GM12891 (cell line): ENCODE measurements around the gene ALOXE3.

ENCODE experiments used
- POLR2A ChIP-seq: IDR thresholded peaks from 2 replicates; pipeline ENCODE4 v1.6.1; 2011; ENCODE audit warnings: low read depth, low read length, control low read depth
- POLR2AphosphoS5 ChIP-seq: IDR thresholded peaks from 2 replicates; pipeline ENCODE4 v1.6.1; 2011; ENCODE audit warnings: low read depth, low read length, control low read depth
- POU2F2 ChIP-seq: IDR thresholded peaks from 2 replicates; pipeline ENCODE4 v1.6.1; 2011; ENCODE audit warnings: low read depth, mild to moderate bottlenecking, control low read depth, low read length, moderate library complexity
- TAF1 ChIP-seq: IDR thresholded peaks from 2 replicates; pipeline ENCODE4 v1.6.1; 2011; ENCODE audit warnings: low read depth, low read length, control low read depth

DNA sequence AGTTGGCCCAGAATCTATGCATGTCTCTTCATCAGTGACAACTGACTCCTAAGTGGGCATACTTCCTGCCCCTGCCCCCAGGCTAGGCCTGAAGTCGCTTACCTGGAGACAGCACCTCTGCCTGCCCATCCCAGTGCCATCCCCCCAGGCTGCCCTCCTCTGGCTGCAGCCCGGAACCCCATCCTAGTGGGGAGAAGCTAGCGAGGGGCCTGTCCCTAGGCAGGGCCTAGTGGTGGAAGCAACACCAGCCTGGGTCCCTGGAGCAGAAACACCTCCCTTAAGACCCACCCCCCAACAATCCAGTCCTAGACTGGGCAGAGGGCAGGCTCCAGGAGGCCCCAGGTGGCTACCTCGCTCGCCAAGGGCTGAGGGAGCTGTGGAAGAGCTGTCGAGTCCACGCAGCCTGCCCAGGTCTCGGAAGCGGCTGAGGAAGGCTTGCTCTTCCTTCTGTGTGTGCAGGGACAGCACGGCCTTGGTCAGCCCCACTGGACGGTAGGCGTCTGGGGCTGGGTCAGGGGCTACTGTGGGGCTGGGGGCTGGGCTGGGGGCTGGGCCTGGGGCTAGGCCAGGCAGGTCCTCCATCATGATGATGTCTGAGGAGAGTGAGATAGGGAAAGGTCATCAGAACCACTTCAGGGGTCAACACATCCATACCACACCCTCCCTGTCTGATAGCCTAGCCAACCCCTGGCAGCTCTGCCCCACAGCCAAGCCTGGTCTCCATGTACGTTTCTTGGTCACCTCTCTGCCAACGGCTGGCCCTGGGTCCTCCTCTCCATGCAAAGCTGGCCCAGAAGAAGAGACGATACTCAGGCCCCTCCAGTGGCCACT is 26.3 kb upstream of the ALOXE3 start:
- TF ChIP-seq POLR2A (no peak; the same call in 1 of the 2 replicates), TAF1 (no peak), POLR2AphosphoS5 (no peak; the same call in 1 of the 2 replicates), POU2F2 (no peak)
